Inferior parietal cortex (tissue), 1 donor: ENCODE measurements around the gene GPR89B.
"Not testable (repeated sequence)": the region's sequence is repeated elsewhere in the genome, so short reads cannot be mapped to it uniquely, and the experiment has no call there.

Experiments used
- DNase-seq: peaks from one replicate; pipeline ENCODE4 v3.0.0-alpha.2; 2016; ENCODE audit errors: extremely low spot score

The GPR89B gene

GRCh38 chr1:148032690-148033089 is 104.5 kb downstream of the GPR89B start:
- DNase-seq: not testable (repeated sequence)

GRCh38 chr1:148033147-148033546 is 104.9 kb downstream of the GPR89B start:
- not testable (repeated sequence) for DNase-seq

GRCh38 chr1:148037850-148038461 is 109.7 kb downstream of the GPR89B start:
- DNase-seq: not testable (repeated sequence)

GRCh38 chr1:148038462-148039333 is 110.5 kb downstream of the GPR89B start:
- peak; percentile 78 for DNase-seq
